Measurements from ENCODE around the gene KCNMA1. TPM values are rescaled to one million over a fixed set of nuclear protein-coding genes. Genes with fewer than 3 reads are reported as not detected.

KCNMA1 gene
- total RNA-seq, 1 donor from 2014 or later, result 95.5 TPM

- no peak overlapping the region for H3K27ac Mint-ChIP-seq (ENCODE audit: unreplicated experiment)
Observed at GRCh38 chr10:77619964-77620703, 17.5 kb downstream of the KCNMA1 start.

GRCh38 chr10:77618117-77618516 lies 19.5 kb downstream of the KCNMA1 start:
- Mint-ChIP-seq H3K36me3 (ENCODE audit: unreplicated experiment) (no peaks in the 10 kb centered on the region), H3K27ac (ENCODE audit: unreplicated experiment) (no peak overlapping the region), H3K4me3 (ENCODE audit: unreplicated experiment) (no peak overlapping the region), H3K27me3 (ENCODE audit: unreplicated experiment) (no peaks in the 10 kb centered on the region), H3K4me1 (ENCODE audit: unreplicated experiment) (peaks cover 11% of the 10 kb centered on the region), H3K9me3 (ENCODE audit: unreplicated experiment) (no peaks in the 10 kb centered on the region)
- no peak for DNase-seq (ENCODE audit: extremely low spot score, unreplicated experiment)
- no peak for TF ChIP-seq CTCF (IDR thresholded peaks at IDR 0.05)

More at GRCh38 chr10:77619964-77620703, 17.5 kb downstream of the KCNMA1 start:
- no peak for TF ChIP-seq CTCF (IDR thresholded peaks at IDR 0.05)
- Mint-ChIP-seq H3K27me3 (ENCODE audit: unreplicated experiment) (no peaks in the 10 kb centered on the region), H3K4me3 (ENCODE audit: unreplicated experiment) (no peak overlapping the region), H3K9me3 (ENCODE audit: unreplicated experiment) (no peaks in the 10 kb centered on the region), H3K4me1 (ENCODE audit: unreplicated experiment) (peaks cover 18% of the 10 kb centered on the region), H3K36me3 (ENCODE audit: unreplicated experiment) (no peaks in the 10 kb centered on the region)
- DNase-seq (ENCODE audit: extremely low spot score, unreplicated experiment), result no peak

GRCh38 chr10:77616766-77617165 lies 20.8 kb downstream of the KCNMA1 start:
- H3K4me1 Mint-ChIP-seq (ENCODE audit: unreplicated experiment), result peaks cover 2% of the 10 kb centered on the region
- no peak for DNase-seq (ENCODE audit: extremely low spot score, unreplicated experiment)

GRCh38 chr10:77614778-77615625 lies 22.6 kb downstream of the KCNMA1 start:
- H3K36me3 Mint-ChIP-seq (ENCODE audit: unreplicated experiment), result peaks cover 5% of the 10 kb centered on the region
- H3K9me3 Mint-ChIP-seq (ENCODE audit: unreplicated experiment), result no peaks in the 10 kb centered on the region
- no peaks in the 10 kb centered on the region for H3K27me3 Mint-ChIP-seq (ENCODE audit: unreplicated experiment)
- TF ChIP-seq CTCF (IDR thresholded peaks at IDR 0.05), result no peak
- no peak for DNase-seq (ENCODE audit: extremely low spot score, unreplicated experiment)
- peaks cover 10% of the 10 kb centered on the region for H3K4me1 Mint-ChIP-seq (ENCODE audit: unreplicated experiment)
- no peak overlapping the region for H3K27ac Mint-ChIP-seq (ENCODE audit: unreplicated experiment)
- H3K4me3 Mint-ChIP-seq (ENCODE audit: unreplicated experiment), result no peak overlapping the region

More at GRCh38 chr10:77616766-77617165, 20.8 kb downstream of the KCNMA1 start:
- Mint-ChIP-seq H3K27ac (ENCODE audit: unreplicated experiment) (no peak overlapping the region), H3K9me3 (ENCODE audit: unreplicated experiment) (no peaks in the 10 kb centered on the region), H3K36me3 (ENCODE audit: unreplicated experiment) (peaks cover 5% of the 10 kb centered on the region), H3K4me3 (ENCODE audit: unreplicated experiment) (no peak overlapping the region), H3K27me3 (ENCODE audit: unreplicated experiment) (no peaks in the 10 kb centered on the region)
- no peak for TF ChIP-seq CTCF (IDR thresholded peaks at IDR 0.05)

Measured in osteocyte (in vitro differentiated cells).